HepG2 (cell line): Measurements from ENCODE around the gene LAMB4. TPM values are rescaled to one million over a fixed set of nuclear protein-coding genes. Genes with fewer than 3 reads are reported as not detected.

Experiments
- ATAC-seq: fragments of 200-7000 bp; cut with Tn5 transposase; 3 replicates; pipeline ENCODE4 v1.9.1; 2020; ENCODE audit warnings: mild to moderate bottlenecking, moderate library complexity
- BruUV-seq: library from RNA; stranded (reverse); fragments of 400-500 nt; replicated peaks from 2 replicates; lab custom pipeline; 2021; lab: Mats Ljungman, UMichigan
- CTCF ChIA-PET: fragments of 300-600 bp; formaldehyde crosslinking; extraction: SDS; loops from one replicate; lab custom pipeline; 2021; ENCODE audit warnings: low total read pairs, inconsistent platforms, low intra/inter-chr PET ratio; lab: Yijun Ruan, JAX
- POLR2A ChIA-PET: fragments of 350-600 bp; sonication (Branson Sonifier 250); formaldehyde crosslinking; loops from one replicate; lab custom pipeline; 2020; ENCODE audit warnings: antibody characterized with exemption, inconsistent platforms; lab: Yijun Ruan, JAX
- DNase-seq: peaks from one replicate; pipeline ENCODE4 v3.0.0-alpha.2; 2015; ENCODE audit warnings: low spot score
- FAIRE-seq: peaks from 3 replicates; lab custom pipeline; 2011; peaks lifted over from hg19 to GRCh38; lab: Jason Lieb, UNC
- H2AFZ ChIP-seq: one replicate; pipeline ENCODE4 v1.6.1; 2011; ENCODE audit warnings: low read length, inconsistent platforms
- H3K27ac ChIP-seq: fragments of 300-600 bp; 3 replicates; pipeline ENCODE4 v1.8.0; 2011; ENCODE audit warnings: mixed run types, mild to moderate bottlenecking, mixed read lengths, low read length, inconsistent platforms; ENCODE audit not compliant: insufficient read depth; ENCODE audit errors: extremely low read length
- H3K27me3 ChIP-seq, 2 experiments: fragments of 200-600 bp in 1 of 2; 2 replicates in 1 of 2; 3 replicates in 1 of 2; pipeline versions ENCODE4 v1.6.0 to v1.8.0; 2011; ENCODE audit warnings: low read length in 2 of 2, mild to moderate bottlenecking in 2 of 2, moderate library complexity in 2 of 2, inconsistent platforms in 1 of 2; ENCODE audit not compliant: insufficient read depth in 2 of 2, control insufficient read depth in 1 of 2
- H3K36me3 ChIP-seq, 2 experiments: fragments of 200-600 bp in 1 of 2; replicated peaks in 1 of 2; 2 replicates in 1 of 2; 3 replicates in 1 of 2; pipeline versions ENCODE4 v1.5.1 to v1.8.0; 2011; ENCODE audit warnings: low read length in 2 of 2, inconsistent platforms in 1 of 2; ENCODE audit not compliant: insufficient read depth in 2 of 2, control insufficient read depth in 1 of 2
- H3K4me1 ChIP-seq: 2 replicates; pipeline ENCODE4 v1.5.1; 2012; ENCODE audit warnings: low read length, inconsistent platforms; ENCODE audit not compliant: insufficient read depth
- H3K4me2 ChIP-seq: 2 replicates; pipeline ENCODE4 v1.6.0; 2011; ENCODE audit warnings: low read depth, low read length, inconsistent platforms
- H3K4me3 ChIP-seq, 3 experiments: fragments of 200-600 bp in 1 of 3; sonication (generic), shearing (Covaris generic) in 1 of 3; replicated peaks in 1 of 3; 2 replicates each; pipeline ENCODE4 v1.5.1; 2011 to 2016; ENCODE audit warnings: low read length in 3 of 3, inconsistent platforms in 2 of 3, low read depth in 2 of 3, mild to moderate bottlenecking in 2 of 3, control low read depth in 1 of 3, mixed read lengths in 1 of 3; ENCODE audit not compliant: insufficient read depth in 1 of 3
- H3K79me2 ChIP-seq: one replicate; pipeline ENCODE4 v1.6.1; 2011; ENCODE audit warnings: low read length, inconsistent platforms; ENCODE audit not compliant: insufficient read depth
- H3K9ac ChIP-seq: 2 replicates; pipeline ENCODE4 v1.6.0; 2011; ENCODE audit warnings: mild to moderate bottlenecking, low read depth, low read length, inconsistent platforms; ENCODE audit not compliant: insufficient read depth
- H3K9me3 ChIP-seq: 2 replicates; pipeline ENCODE4 v1.5.1; 2012; ENCODE audit warnings: mild to moderate bottlenecking, low read length
- H4K20me1 ChIP-seq: 2 replicates; pipeline ENCODE4 v1.6.0; 2011; ENCODE audit warnings: inconsistent platforms, mild to moderate bottlenecking, low read length, moderate library complexity; ENCODE audit not compliant: insufficient read depth
- FOSL2 ChIP-seq: sonication (generic); formaldehyde crosslinking; IDR thresholded peaks from 2 replicates; pipeline ENCODE4 v1.4.0; 2020; ENCODE audit warnings: missing genetic modification reagents
- MTA3 ChIP-seq: sonication (generic); formaldehyde crosslinking; IDR thresholded peaks from 2 replicates; pipeline ENCODE4 v1.4.0; 2020; ENCODE audit warnings: missing genetic modification reagents
- NR2C2 ChIP-seq: sonication (generic); formaldehyde crosslinking; IDR thresholded peaks from 2 replicates; pipeline ENCODE4 v1.4.0; 2020; ENCODE audit warnings: missing genetic modification reagents, mild to moderate bottlenecking, moderate library complexity, borderline replicate concordance
- PRMT3 ChIP-seq: sonication (generic); formaldehyde crosslinking; IDR thresholded peaks from 2 replicates; pipeline ENCODE4 v1.8.1; 2022; ENCODE audit warnings: low read depth, mild to moderate bottlenecking, moderate library complexity, missing genetic modification reagents, borderline replicate concordance
- ZNF652 ChIP-seq: IDR thresholded peaks from 2 replicates; pipeline ENCODE4 v1.6.1; 2016; ENCODE audit warnings: low read depth, borderline replicate concordance
- ZNF724P ChIP-seq: sonication (generic); formaldehyde crosslinking; IDR thresholded peaks from 2 replicates; pipeline ENCODE4 v1.8.0; 2022; ENCODE audit warnings: missing genetic modification reagents, borderline replicate concordance
- WGBS: methylation state at CpG from one replicate; pipeline ENCODE4 v1.1.6; 2017; ENCODE audit warnings: low lambda C conversion rate; 5-methylcytosine and 5-hydroxymethylcytosine counted together
- in situ Hi-C: cut with HindIII; loops from 2 replicates; pipeline ENCODE4 v1.10.0; 2017; ENCODE audit warnings: low pct_unique_long_range_greater_than_20kb; ENCODE audit not compliant: extremely low pct_ligation_motif_present
- intact Hi-C: fragments of 100-400 bp; cut with micrococcal nuclease; formaldehyde crosslinking; loops from one replicate; pipeline ENCODE4 v1.10.0; 2022; ENCODE audit not compliant: unreplicated experiment
- polyA plus RNA-seq, 8 experiments: library from polyadenylated mRNA; depleted of rRNA in 3 of 8; stranded (reverse) in 7 of 8; unstranded in 1 of 8; fragments of >200 nt; fragmentation: Illumina TruSeq in 4 of 8; extraction: Trizol in 4 of 8; gene quantifications; 2 replicates each; pipeline versions ENCODE4 v1.2.1 to v1.2.3, GENCODE V29; 2011 to 2016; ENCODE audit warnings: low read depth in 4 of 8, missing spikeins in 1 of 8, mixed read lengths in 1 of 8; ENCODE audit not compliant: insufficient read depth in 1 of 8
- total RNA-seq, 5 experiments: library from RNA; depleted of rRNA; stranded (reverse); fragments of >200 nt; fragmentation: Illumina TruSeq; extraction: Trizol; gene quantifications; 2 replicates each; pipeline ENCODE4 v1.2.3, GENCODE V29; 2016; ENCODE audit warnings: low read depth in 1 of 5

The LAMB4 gene
- total and polyA plus RNA-seq, 2 of the 13 experiments (the other 11 are each of a cell fraction or from before 2014, with no cell fraction given): 0.05 TPM; not detected in 1

- intact Hi-C loops: no loop called here
- no peak for TF ChIP-seq MTA3 (CRISPR knock-in tag)
- no peak for TF ChIP-seq PRMT3 (CRISPR knock-in tag)
- TF ChIP-seq, all 625 proteins: peak for 0
- H4K20me1 ChIP-seq: no peaks in the 10 kb centered on the region
- H3K4me2 ChIP-seq: no peak overlapping the region
- no TSS peak for BruUV-seq
- H3K9me3 ChIP-seq: no peaks in the 10 kb centered on the region
- H3K9ac ChIP-seq: no peak overlapping the region
- FAIRE-seq (no peak), ATAC-seq (no peak), DNase-seq (no peak)
- no peaks in the 10 kb centered on the region for H3K36me3 ChIP-seq
- H3K27me3 ChIP-seq: peaks cover 0 to 11% of the 10 kb centered on the region in 2 experiments; a peak in 1 of 5 replicates
- CTCF ChIA-PET: no interaction called here
- peaks cover 21% of the 10 kb centered on the region for H3K4me1 ChIP-seq
- no peaks in the 10 kb centered on the region for H3K79me2 ChIP-seq
- in situ Hi-C loops: no loop called here
- POLR2A ChIA-PET: no interaction called here
- no peak overlapping the region for H3K4me3 ChIP-seq
- WGBS: 65% methylated on average over 7 of the region's 7 CpGs
- H2AFZ ChIP-seq: no peak overlapping the region
- H3K27ac ChIP-seq: no peak overlapping the region
Observed at GRCh38 chr7:108067844-108068243, 62.3 kb downstream of the LAMB4 start.

GRCh38 chr7:108066486-108066885 is 63.7 kb downstream of the LAMB4 start:
- Histone ChIP-seq H4K20me1 (no peaks in the 10 kb centered on the region), H3K27me3 (peaks cover 0 to 11% of the 10 kb centered on the region in 2 experiments; a peak in 1 of 5 replicates), H3K9ac (no peak overlapping the region), H3K4me3 (0 out of 6 replicates have a peak overlapping the region, but pooled peaks of 1 of the 3 experiments have one; percentile 3), H3K9me3 (no peaks in the 10 kb centered on the region), H3K79me2 (no peaks in the 10 kb centered on the region), H3K4me2 (peak overlapping the region; percentile 41), H3K27ac (no peak overlapping the region), H3K36me3 (no peaks in the 10 kb centered on the region), H3K4me1 (peaks cover 25% of the 10 kb centered on the region), H2AFZ (no peak overlapping the region)
- ChIA-PET POLR2A (no interaction called here), CTCF (no interaction called here)
- no TSS peak for BruUV-seq
- in situ Hi-C loops: no loop called here
- FAIRE-seq (no peak), ATAC-seq (peak; percentile 53; the same call in 2 of the 3 replicates), DNase-seq (peak; percentile 38)
- intact Hi-C loops: no loop called here
- 8% methylated on average over 9 of the region's 9 CpGs for WGBS
- peak; percentile 28; the same call in 1 of the 2 replicates for TF ChIP-seq FOSL2 (CRISPR knock-in tag)
- no peak for TF ChIP-seq NR2C2 (CRISPR knock-in tag)
- peak; percentile 86 for TF ChIP-seq ZNF652 (CRISPR knock-in tag)
- no peak for TF ChIP-seq ZNF724P
